GM19043 (cell line): Measurements from ENCODE around the gene TBC1D22B.
A peak's percentile ranks its signal among the peaks of the same experiment; 100 is the strongest.
"Not testable (repeated sequence)": the region's sequence is repeated elsewhere in the genome, so short reads cannot be mapped to it uniquely, and the experiment has no call there.

ENCODE experiments used
- ATAC-seq: cut with Tn5 transposase; IDR thresholded peaks from one replicate; pipeline ENCODE4 v1.9.1; 2021; ENCODE audit warnings: low read depth; ENCODE audit not compliant: unreplicated experiment

Gene TBC1D22B

DNA sequence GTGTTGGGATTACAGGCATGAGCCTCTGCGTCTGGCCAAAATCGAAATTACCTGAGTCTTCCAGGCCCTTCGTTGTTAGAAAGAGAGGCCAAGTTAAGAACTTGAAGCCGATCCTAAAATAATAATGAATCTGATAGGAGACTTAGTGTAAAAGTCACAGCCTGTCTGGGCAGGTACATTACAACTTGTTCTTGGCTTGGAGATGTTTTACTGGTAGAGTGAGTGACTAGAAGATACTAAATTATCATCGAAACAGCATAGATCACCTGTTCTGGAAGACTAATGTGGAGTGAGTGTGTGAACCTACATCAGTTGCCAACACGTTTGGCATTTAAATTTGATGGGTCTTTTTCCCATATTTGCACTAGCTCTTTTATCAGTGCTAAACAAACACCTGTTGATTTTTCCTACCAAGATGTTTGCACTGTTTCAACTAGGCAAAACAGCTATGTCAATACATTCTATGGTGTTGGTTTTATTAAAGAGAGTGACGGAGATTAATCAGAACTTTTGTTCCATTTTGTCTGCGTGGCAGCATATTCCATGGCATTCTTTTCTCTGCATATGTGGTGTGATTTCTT lies 5.0 kb downstream of the TBC1D22B start:
- no peak for ATAC-seq

DNA sequence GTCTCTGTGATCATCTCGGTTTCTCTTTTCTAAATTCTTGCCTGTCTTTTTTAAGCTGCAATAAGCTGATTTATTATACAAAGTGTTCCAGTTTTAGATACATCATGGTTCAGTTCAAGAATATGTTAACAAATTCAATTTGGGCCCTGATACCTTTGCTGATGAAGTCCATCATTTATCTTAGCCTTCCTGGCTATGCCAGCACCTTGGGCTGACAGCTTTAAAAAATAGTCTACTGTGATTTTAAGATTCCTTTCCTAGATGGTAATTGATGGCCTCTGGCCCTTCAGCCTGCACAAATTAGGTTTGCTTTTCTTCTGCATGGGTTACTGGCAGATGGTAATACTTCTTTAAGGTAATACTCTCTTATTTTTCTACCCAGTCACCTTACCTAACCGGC lies 7.4 kb downstream of the TBC1D22B start:
- ATAC-seq: no peak

- ATAC-seq: no peak
Observed at GRCh38 chr6:37265860-37266259, 8.3 kb downstream of the TBC1D22B start.

DNA sequence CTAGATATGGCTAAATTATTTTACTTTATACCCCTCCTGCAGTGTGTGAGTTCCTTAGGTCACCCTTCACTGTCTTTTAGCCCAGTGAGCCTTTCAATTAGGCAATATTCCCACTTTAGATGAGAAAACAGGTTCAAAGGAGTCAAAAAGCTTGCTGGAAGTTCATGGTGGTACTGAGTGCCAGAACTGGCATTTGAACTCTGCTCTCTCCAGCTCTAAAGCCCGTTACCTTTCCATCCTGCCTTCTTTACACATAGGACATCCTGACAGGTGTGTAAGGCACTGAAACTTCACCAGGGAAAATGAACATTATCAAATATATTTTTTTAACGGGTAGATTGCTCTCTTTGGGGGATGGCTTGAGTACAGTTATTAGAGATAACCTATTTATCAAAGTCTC lies 11.5 kb downstream of the TBC1D22B start:
- ATAC-seq: no peak

GRCh38 chr6:37272834-37273566 lies 15.4 kb downstream of the TBC1D22B start:
- ATAC-seq: no peak

DNA sequence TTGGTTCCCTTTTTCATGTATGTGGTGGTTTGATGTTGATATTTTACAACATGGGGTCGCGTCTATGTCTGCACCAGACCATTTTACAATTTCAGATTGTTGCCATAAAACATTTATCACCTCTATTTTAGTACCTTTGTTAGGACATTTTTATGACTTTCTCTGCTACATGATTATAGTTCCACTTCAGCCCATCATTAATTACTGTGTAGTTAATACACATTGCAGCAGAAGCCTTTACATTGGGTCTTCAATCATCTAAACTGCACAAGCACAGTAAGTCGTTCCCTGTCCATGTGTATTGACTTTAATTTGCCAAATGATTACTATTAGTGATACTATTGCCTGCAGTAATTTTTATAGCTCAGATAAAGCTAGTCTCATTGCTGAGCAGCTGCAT lies 16.1 kb downstream of the TBC1D22B start:
- ATAC-seq: no peak

- ATAC-seq: no peak
Observed at GRCh38 chr6:37275350-37275749, 17.8 kb downstream of the TBC1D22B start.

GRCh38 chr6:37277001-37277409 lies 19.4 kb downstream of the TBC1D22B start:
- peak; percentile 65 for ATAC-seq

GRCh38 chr6:37279366-37280134 lies 22.0 kb downstream of the TBC1D22B start:
- ATAC-seq: no peak

DNA sequence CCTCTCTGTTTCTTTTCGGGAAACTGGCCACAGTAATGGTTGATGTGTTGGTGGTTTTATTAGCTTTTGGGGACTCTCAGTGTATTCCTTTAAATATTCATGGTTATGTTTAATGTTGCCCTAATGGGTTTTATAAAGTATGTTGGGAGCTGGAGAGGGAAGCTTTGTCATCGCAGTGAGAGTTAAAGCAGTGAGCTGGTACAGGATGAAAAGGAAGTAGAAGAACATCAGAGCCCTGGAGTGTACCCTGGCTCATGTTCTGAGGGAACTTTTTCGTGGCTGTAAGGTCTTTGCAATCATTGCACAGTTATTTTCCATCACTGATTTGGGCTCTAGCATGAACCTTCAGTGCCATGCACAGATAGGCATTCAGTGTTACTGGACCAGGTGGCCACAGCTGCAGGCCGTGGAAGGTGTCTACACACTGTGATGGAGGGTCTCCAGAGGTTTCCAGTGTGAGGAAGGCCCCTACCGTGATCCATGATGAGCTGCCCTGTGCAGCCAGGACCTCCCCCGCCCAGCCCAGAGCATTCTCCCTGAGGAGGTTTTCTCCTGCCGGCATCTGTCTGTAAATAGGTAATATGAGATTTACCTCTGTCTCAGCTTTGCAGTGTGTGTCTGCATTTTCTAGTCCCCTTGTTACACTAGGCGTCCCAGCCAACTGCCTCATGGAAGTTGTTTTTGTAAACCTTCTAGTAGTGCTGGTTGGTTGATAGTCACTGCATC lies 22.8 kb downstream of the TBC1D22B start:
- ATAC-seq: no peak

GRCh38 chr6:37282371-37282770 lies 24.8 kb downstream of the TBC1D22B start:
- ATAC-seq: no peak

- ATAC-seq: no peak
Observed at GRCh38 chr6:37283268-37283667, 25.7 kb downstream of the TBC1D22B start.

- no peak for ATAC-seq
Observed at GRCh38 chr6:37283671-37284151, 26.1 kb downstream of the TBC1D22B start.

DNA sequence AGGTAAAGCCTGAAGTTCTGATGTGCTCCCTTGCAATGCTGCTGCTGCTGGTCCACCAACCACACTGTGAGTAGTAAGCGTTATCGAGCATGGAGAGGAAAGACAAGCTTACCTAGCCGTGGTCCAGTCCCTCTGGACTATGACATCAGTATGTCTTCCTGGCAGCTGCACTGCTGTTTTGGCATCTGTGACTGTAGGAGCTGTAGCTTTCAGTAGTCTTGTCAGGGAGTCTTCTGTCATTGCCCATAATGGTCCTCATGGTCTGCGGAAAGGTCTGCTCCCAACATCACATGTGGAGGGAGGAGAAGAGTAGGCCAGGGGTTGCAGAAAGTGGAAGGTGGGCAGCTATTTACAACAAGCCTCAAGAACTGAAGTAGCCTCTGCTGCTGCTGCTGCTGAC lies 27.2 kb downstream of the TBC1D22B start:
- ATAC-seq: no peak

DNA sequence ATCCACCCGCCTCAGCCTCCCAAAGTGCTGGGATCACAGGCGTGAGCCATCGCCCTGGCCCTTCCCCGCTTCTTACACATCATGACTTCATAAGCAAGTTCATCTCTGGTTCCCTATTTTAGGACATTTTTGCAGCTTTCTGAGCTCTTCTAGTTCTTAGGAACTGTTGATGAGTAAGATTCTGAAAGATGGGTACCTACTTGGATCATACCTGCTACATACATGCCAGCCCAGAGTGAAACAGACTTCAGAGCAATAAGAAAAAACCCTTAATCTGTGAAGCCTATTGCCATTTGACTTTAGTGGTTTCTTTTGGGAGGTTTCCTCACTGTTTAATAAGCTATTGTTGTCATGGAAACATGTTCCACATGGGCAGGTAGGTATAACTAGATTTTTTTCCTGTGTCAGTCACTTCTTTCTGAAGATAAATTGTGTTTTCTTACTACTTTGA lies 28.3 kb downstream of the TBC1D22B start:
- no peak for ATAC-seq

- ATAC-seq: peak; percentile 59
Observed at GRCh38 chr6:37287519-37288157, 30.1 kb downstream of the TBC1D22B start.

DNA sequence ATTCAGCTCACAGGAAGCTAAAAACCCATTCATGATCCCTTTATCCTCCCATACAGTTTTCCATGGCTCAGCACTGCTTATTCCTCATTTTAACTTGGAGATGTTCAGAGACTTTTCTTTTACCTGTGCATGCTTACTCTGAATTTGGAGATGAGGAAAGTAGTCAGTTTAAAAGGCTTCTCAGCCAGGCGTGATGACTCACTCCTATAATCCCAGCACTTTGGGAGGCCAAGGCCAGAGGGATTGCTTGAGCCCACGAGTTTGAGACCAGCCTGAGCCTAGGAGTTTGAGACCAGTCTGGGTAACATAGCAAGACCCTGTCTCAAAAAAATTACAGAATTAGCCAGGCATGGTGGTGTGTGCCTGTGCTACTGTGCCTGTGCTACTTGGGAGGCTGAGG lies 30.7 kb downstream of the TBC1D22B start:
- ATAC-seq: no peak

DNA sequence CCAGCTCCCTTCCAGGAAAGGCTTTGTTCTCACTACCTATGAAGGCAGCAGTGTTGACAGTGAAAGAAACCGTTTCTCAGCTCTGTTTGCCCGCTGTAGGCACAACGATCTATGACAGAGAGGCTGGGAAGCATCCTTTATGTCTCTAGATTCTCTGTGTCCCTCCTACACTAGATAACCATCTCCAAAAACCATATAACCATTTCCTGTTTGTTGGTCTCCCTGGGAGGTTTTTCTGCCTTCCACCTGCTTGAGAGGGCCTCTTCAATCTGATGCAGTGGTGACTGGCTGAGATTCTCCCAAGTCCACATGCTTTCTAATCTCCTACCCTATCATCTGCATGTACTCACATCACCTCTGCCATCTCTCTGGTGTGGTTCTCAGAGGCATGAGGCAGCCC lies 32.4 kb downstream of the TBC1D22B start:
- no peak for ATAC-seq

DNA sequence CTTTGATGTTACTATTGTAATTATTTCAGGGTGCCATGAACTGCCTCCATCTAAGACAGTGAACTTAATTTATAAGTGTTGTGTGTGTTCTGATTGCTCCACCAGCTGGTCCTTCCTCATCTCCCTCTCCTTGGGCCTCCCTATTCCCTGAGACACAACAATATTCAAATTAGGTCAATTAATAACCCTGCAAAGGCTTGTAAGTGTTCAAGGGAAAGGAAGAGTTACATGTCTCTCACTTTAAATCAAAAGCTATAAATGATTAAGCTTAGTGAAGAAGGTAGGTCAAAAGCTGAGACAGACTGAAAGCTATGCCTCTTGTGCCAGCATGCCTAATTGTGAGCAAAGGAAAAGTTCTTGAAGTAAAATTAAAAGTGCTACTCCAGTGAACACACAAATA lies 35.9 kb downstream of the TBC1D22B start:
- no peak for ATAC-seq

DNA sequence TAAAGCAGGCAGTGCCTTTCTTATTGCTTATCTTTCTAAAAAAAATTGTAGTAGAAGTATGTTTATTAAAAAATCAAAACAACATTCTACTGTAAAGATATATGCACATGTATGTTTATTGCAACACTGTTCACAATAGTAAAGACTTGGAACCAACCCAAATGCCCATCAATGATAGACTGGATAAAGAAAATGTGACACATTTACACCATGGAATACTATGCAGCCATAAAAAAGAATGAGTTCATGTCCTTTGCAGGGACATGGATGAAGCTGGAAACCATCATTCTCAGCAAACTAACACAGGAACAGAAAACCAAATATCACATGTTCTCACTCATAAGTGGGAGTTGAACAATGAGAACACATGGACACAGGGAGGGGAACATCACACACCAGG lies 40.1 kb downstream of the TBC1D22B start:
- not testable (repeated sequence) for ATAC-seq
